ENCODE results near the gene SREBF2. TPM values are rescaled to one million over a fixed set of nuclear protein-coding genes. Genes with fewer than 3 reads are reported as not detected.

Gene SREBF2
- total RNA-seq, 2 donors from 2014 or later = 159 to 192 TPM

GRCh38 chr22:41856469-41856868 is 23.6 kb downstream of the SREBF2 start:
- no peaks in the 10 kb centered on the region for H3K36me3 ChIP-seq
- H3K4me3 ChIP-seq = no peak overlapping the region
- H3K9me3 ChIP-seq = no peaks in the 10 kb centered on the region
- peak overlapping the region; percentile 56 for H3K27ac ChIP-seq
- intact Hi-C loops (cut with DNase I) = no loop called here
- DNase-seq = peak; percentile 46
- peak overlapping the region in 1 of 2 donors; percentile 9 for H3K9ac ChIP-seq (ENCODE audit: low read depth in 2 of 2, low read length in 2 of 2)
- no peaks in the 10 kb centered on the region for H3K27me3 ChIP-seq
- H3K4me1 ChIP-seq = no peaks in the 10 kb centered on the region
- no peak for TF ChIP-seq CTCF (IDR thresholded peaks at IDR 0.05)

- peak; percentile 44 for TF ChIP-seq CTCF (IDR thresholded peaks at IDR 0.05)
- no peak overlapping the region for H3K4me3 ChIP-seq
- peak overlapping the region; percentile 56 for H3K27ac ChIP-seq
- no peaks in the 10 kb centered on the region for H3K27me3 ChIP-seq
- peak overlapping the region in 1 of 2 donors; percentile 13 for H3K9ac ChIP-seq (ENCODE audit: low read depth in 2 of 2, low read length in 2 of 2)
- H3K36me3 ChIP-seq = no peaks in the 10 kb centered on the region
- H3K4me1 ChIP-seq = no peaks in the 10 kb centered on the region
- peak; percentile 65 for DNase-seq
- no peaks in the 10 kb centered on the region for H3K9me3 ChIP-seq
- intact Hi-C loops (cut with DNase I) = no loop called here
These were observed 24.4 kb downstream of the SREBF2 start for GRCh38 chr22:41857155-41857859.

- Histone ChIP-seq H3K27ac (peak overlapping the region; percentile 56), H3K9ac (ENCODE audit: low read depth in 2 of 2, low read length in 2 of 2) (no peak overlapping the region), H3K9me3 (no peaks in the 10 kb centered on the region), H3K36me3 (no peaks in the 10 kb centered on the region), H3K27me3 (no peaks in the 10 kb centered on the region), H3K4me3 (no peak overlapping the region), H3K4me1 (no peaks in the 10 kb centered on the region)
- no peak for DNase-seq
- TF ChIP-seq CTCF (IDR thresholded peaks at IDR 0.05) = no peak
- intact Hi-C loops (cut with DNase I) = no loop called here
These were observed 24.9 kb downstream of the SREBF2 start for GRCh38 chr22:41857860-41858199.

- Histone ChIP-seq H3K9ac (ENCODE audit: low read depth in 2 of 2, low read length in 2 of 2) (no peak overlapping the region), H3K27ac (peak overlapping the region; percentile 49), H3K36me3 (no peaks in the 10 kb centered on the region), H3K4me3 (no peak overlapping the region), H3K4me1 (no peaks in the 10 kb centered on the region), H3K9me3 (no peaks in the 10 kb centered on the region), H3K27me3 (no peaks in the 10 kb centered on the region)
- DNase-seq = no peak
- intact Hi-C loops (cut with DNase I) = no loop called here
- no peak for TF ChIP-seq CTCF (IDR thresholded peaks at IDR 0.05)
These were observed 29.2 kb downstream of the SREBF2 start for GRCh38 chr22:41862160-41862529.

- no peak for TF ChIP-seq CTCF (IDR thresholded peaks at IDR 0.05)
- H3K27me3 ChIP-seq = no peaks in the 10 kb centered on the region
- no peak for DNase-seq
- no peak overlapping the region for H3K9ac ChIP-seq (ENCODE audit: low read depth in 2 of 2, low read length in 2 of 2)
- H3K4me3 ChIP-seq = no peak overlapping the region
- intact Hi-C loops (cut with DNase I) = no loop called here
- H3K36me3 ChIP-seq = peaks cover under 1% of the 10 kb centered on the region
- no peaks in the 10 kb centered on the region for H3K9me3 ChIP-seq
- peak overlapping the region; percentile 49 for H3K27ac ChIP-seq
- H3K4me1 ChIP-seq = no peaks in the 10 kb centered on the region
These were observed 29.8 kb downstream of the SREBF2 start for GRCh38 chr22:41862530-41863266.

Data from colonic mucosa (tissue), 4 donors.